ENCODE measurements around the gene TMEM69. TPM values are rescaled to one million over a fixed set of nuclear protein-coding genes. Genes with fewer than 3 reads are reported as not detected.

TMEM69 gene
- total and polyA plus RNA-seq, 4 donors = 8.0 to 13.0 (median 12.0) TPM

GRCh38 chr1:45643978-45644377 is 44.0 kb upstream of the TMEM69 start:
- no peak overlapping the region for H3K9ac ChIP-seq (ENCODE audit: low read depth in 1 of 2, low read length in 2 of 2)
- no peaks in the 10 kb centered on the region for H3K9me3 ChIP-seq (ENCODE audit: control insufficient read depth in 4 of 4, low read length in 3 of 4)
- DNase-seq (ENCODE audit: low spot score) = no peak
- no peak overlapping the region for H3K4me3 ChIP-seq (ENCODE audit: low read depth in 1 of 3, low read length in 3 of 3)
- H3K27ac ChIP-seq (ENCODE audit: low read depth in 1 of 2, low read length in 2 of 2) = no peak overlapping the region
- no peak for TF ChIP-seq ATF3 (IDR thresholded peaks at IDR 0.05)
- peak; percentile 61 to 65 for TF ChIP-seq RAD21 (IDR thresholded peaks at IDR 0.05)
- H3K27me3 ChIP-seq (ENCODE audit: control insufficient read depth in 4 of 4, insufficient read depth in 4 of 4, low read length in 3 of 4) = no peaks in the 10 kb centered on the region
- H3K36me3 ChIP-seq (ENCODE audit: control insufficient read depth in 4 of 4, insufficient read depth in 3 of 4, low read depth in 1 of 4, low read length in 3 of 4) = peaks cover 2 to 37% (median 22%) of the 10 kb centered on the region in 4 donors
- H3K4me1 ChIP-seq (ENCODE audit: control insufficient read depth in 4 of 4, insufficient read depth in 4 of 4, low read length in 3 of 4) = peaks cover 0 to 5% (median 1%) of the 10 kb centered on the region in 4 donors

- TF ChIP-seq CTCF (IDR thresholded peaks at IDR 0.05; ENCODE audit: low read depth, low read length, missing input control) = no peak
- TF ChIP-seq RXRA (IDR thresholded peaks at IDR 0.05) = no peak
- TF ChIP-seq FOXA2 (IDR thresholded peaks at IDR 0.05) = no peak
Measured at GRCh38 chr1:45644661-45645060, 43.3 kb upstream of the TMEM69 start.

GRCh38 chr1:45647248-45648021 is 40.5 kb upstream of the TMEM69 start:
- TF ChIP-seq JUND (IDR thresholded peaks at IDR 0.05) (no peak), RAD21 (IDR thresholded peaks at IDR 0.05) (no peak), TAF1 (conservative IDR thresholded peaks at IDR 0.05) (no peak), HNF4A (conservative IDR thresholded peaks at IDR 0.05) (no peak), FOXA1 (IDR thresholded peaks at IDR 0.05) (no peak), RXRA (IDR thresholded peaks at IDR 0.05) (no peak), ATF3 (IDR thresholded peaks at IDR 0.05) (no peak), EGR1 (IDR thresholded peaks at IDR 0.05; ENCODE audit: low read depth in 2 of 2) (no peak), SP1 (IDR thresholded peaks at IDR 0.05) (no peak), ZBTB33 (IDR thresholded peaks at IDR 0.05) (no peak)
- TF ChIP-seq, protein P1, sequence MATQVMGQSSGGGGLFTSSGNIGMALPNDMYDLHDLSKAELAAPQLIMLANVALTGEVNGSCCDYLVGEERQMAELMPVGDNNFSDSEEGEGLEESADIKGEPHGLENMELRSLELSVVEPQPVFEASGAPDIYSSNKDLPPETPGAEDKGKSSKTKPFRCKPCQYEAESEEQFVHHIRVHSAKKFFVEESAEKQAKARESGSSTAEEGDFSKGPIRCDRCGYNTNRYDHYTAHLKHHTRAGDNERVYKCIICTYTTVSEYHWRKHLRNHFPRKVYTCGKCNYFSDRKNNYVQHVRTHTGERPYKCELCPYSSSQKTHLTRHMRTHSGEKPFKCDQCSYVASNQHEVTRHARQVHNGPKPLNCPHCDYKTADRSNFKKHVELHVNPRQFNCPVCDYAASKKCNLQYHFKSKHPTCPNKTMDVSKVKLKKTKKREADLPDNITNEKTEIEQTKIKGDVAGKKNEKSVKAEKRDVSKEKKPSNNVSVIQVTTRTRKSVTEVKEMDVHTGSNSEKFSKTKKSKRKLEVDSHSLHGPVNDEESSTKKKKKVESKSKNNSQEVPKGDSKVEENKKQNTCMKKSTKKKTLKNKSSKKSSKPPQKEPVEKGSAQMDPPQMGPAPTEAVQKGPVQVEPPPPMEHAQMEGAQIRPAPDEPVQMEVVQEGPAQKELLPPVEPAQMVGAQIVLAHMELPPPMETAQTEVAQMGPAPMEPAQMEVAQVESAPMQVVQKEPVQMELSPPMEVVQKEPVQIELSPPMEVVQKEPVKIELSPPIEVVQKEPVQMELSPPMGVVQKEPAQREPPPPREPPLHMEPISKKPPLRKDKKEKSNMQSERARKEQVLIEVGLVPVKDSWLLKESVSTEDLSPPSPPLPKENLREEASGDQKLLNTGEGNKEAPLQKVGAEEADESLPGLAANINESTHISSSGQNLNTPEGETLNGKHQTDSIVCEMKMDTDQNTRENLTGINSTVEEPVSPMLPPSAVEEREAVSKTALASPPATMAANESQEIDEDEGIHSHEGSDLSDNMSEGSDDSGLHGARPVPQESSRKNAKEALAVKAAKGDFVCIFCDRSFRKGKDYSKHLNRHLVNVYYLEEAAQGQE (IDR thresholded peaks at IDR 0.05) = no peak
- WGBS = 83% methylated on average over 9 of the region's 9 CpGs
- Histone ChIP-seq H3K27me3 (ENCODE audit: control insufficient read depth in 4 of 4, insufficient read depth in 4 of 4, low read length in 3 of 4) (no peaks in the 10 kb centered on the region), H3K27ac (ENCODE audit: low read depth in 1 of 2, low read length in 2 of 2) (no peak overlapping the region), H3K9me3 (ENCODE audit: control insufficient read depth in 4 of 4, low read length in 3 of 4) (no peaks in the 10 kb centered on the region), H3K36me3 (ENCODE audit: control insufficient read depth in 4 of 4, insufficient read depth in 3 of 4, low read depth in 1 of 4, low read length in 3 of 4) (peaks cover 8 to 35% (median 24%) of the 10 kb centered on the region in 4 donors), H3K4me1 (ENCODE audit: control insufficient read depth in 4 of 4, insufficient read depth in 4 of 4, low read length in 3 of 4) (peaks cover 0 to 2% (median 0%) of the 10 kb centered on the region in 4 donors), H3K4me3 (ENCODE audit: low read depth in 1 of 3, low read length in 3 of 3) (no peak overlapping the region), H3K9ac (ENCODE audit: low read depth in 1 of 2, low read length in 2 of 2) (no peak overlapping the region)
- DNase-seq (ENCODE audit: low spot score) = no peak

More at GRCh38 chr1:45644661-45645060, 43.3 kb upstream of the TMEM69 start:
- Histone ChIP-seq H3K27ac (ENCODE audit: low read depth in 1 of 2, low read length in 2 of 2) (no peak overlapping the region), H3K9me3 (ENCODE audit: control insufficient read depth in 4 of 4, low read length in 3 of 4) (no peaks in the 10 kb centered on the region), H3K4me1 (ENCODE audit: control insufficient read depth in 4 of 4, insufficient read depth in 4 of 4, low read length in 3 of 4) (peaks cover 0 to 5% (median 1%) of the 10 kb centered on the region in 4 donors), H3K4me3 (ENCODE audit: low read depth in 1 of 3, low read length in 3 of 3) (no peak overlapping the region), H3K9ac (ENCODE audit: low read depth in 1 of 2, low read length in 2 of 2) (no peak overlapping the region), H3K36me3 (ENCODE audit: control insufficient read depth in 4 of 4, insufficient read depth in 3 of 4, low read depth in 1 of 4, low read length in 3 of 4) (peaks cover 2 to 38% (median 22%) of the 10 kb centered on the region in 4 donors), H3K27me3 (ENCODE audit: control insufficient read depth in 4 of 4, insufficient read depth in 4 of 4, low read length in 3 of 4) (no peaks in the 10 kb centered on the region)
- DNase-seq (ENCODE audit: low spot score) = no peak
- 95% methylated on average over 2 of the region's 2 CpGs for WGBS

Data from liver (tissue), 9 donors.